GM21526 (cell line): ENCODE measurements around the gene NCAPD2.
"Not testable (repeated sequence)": the region's sequence is repeated elsewhere in the genome, so short reads cannot be mapped to it uniquely, and the experiment has no call there.

Source experiments
- ATAC-seq: cut with Tn5 transposase; IDR thresholded peaks from one replicate; pipeline ENCODE4 v1.9.1; 2021; ENCODE audit warnings: moderate library complexity; ENCODE audit not compliant: unreplicated experiment, low FRiP score

Gene NCAPD2

GRCh38 chr12:6489449-6489848 lies 4.5 kb upstream of the NCAPD2 start:
- ATAC-seq = no peak

- ATAC-seq = not testable (repeated sequence)
These were observed 3.2 kb upstream of the NCAPD2 start for GRCh38 chr12:6490673-6491072.

- peak; percentile 70 for ATAC-seq
These were observed 935 bp upstream of the NCAPD2 start, which contains the start of gene MRPL51 for GRCh38 chr12:6492838-6493496. MRPL51 (minus strand) TSS chr12:6493262; CDS start chr12:6493136, 126 bp downstream.

- ATAC-seq = peak; percentile 32
These were observed 399 bp downstream of the NCAPD2 start for GRCh38 chr12:6494258-6494743.

GRCh38 chr12:6494968-6495367 lies 1.1 kb downstream of the NCAPD2 start:
- ATAC-seq = no peak

GRCh38 chr12:6497291-6497690 lies 3.4 kb downstream of the NCAPD2 start:
- ATAC-seq = not testable (repeated sequence)

GRCh38 chr12:6500466-6500865 lies 6.6 kb downstream of the NCAPD2 start:
- ATAC-seq = no peak

- no peak for ATAC-seq
These were observed 13.4 kb downstream of the NCAPD2 start for GRCh38 chr12:6507102-6507998.

- no peak for ATAC-seq
These were observed 14.2 kb downstream of the NCAPD2 start for GRCh38 chr12:6508087-6508486.

- no peak for ATAC-seq
These were observed 26.3 kb downstream of the NCAPD2 start for GRCh38 chr12:6520186-6520585.

- ATAC-seq = no peak
These were observed 28.3 kb downstream of the NCAPD2 start for GRCh38 chr12:6522193-6522592.

GRCh38 chr12:6523708-6524107 lies 29.8 kb downstream of the NCAPD2 start:
- no peak for ATAC-seq

- no peak for ATAC-seq
These were observed 30.7 kb downstream of the NCAPD2 start for GRCh38 chr12:6524648-6525047.

GRCh38 chr12:6526201-6526600 lies 32.3 kb downstream of the NCAPD2 start:
- ATAC-seq = no peak

GRCh38 chr12:6526766-6527525 lies 33.0 kb downstream of the NCAPD2 start:
- no peak for ATAC-seq

- ATAC-seq = no peak
These were observed 33.8 kb downstream of the NCAPD2 start for GRCh38 chr12:6527711-6528110.

GRCh38 chr12:6528539-6529235 lies 34.8 kb downstream of the NCAPD2 start:
- no peak for ATAC-seq

GRCh38 chr12:6529291-6529737 lies 35.4 kb downstream of the NCAPD2 start:
- no peak for ATAC-seq

- no peak for ATAC-seq
These were observed 36.8 kb downstream of the NCAPD2 start for GRCh38 chr12:6530576-6531260.
